Activated CD8-positive, alpha-beta memory T cell treated with anti-CD3 and anti-CD28 coated beads, Interleukin-2, amount 50 U/mL, for 24 hours (primary cell): Measurements from ENCODE around the gene HCN1.

Experiments
- DNase-seq: peaks from one replicate; pipeline ENCODE4 v3.0.0-alpha.2; 2020; ENCODE audit errors: extremely low read depth

The HCN1 gene

GRCh38 chr5:45696206-45696836, at the start of gene HCN1:
HCN1 (minus strand) TSS chr5:45696380.
- DNase-seq, result no peak

- no peak for DNase-seq
These were observed 44.9 kb upstream of the HCN1 start for GRCh38 chr5:45741110-45741509.

GRCh38 chr5:45737153-45737552, 41.0 kb upstream of the HCN1 start:
- no peak for DNase-seq

GRCh38 chr5:45725537-45725936, 29.4 kb upstream of the HCN1 start:
- no peak for DNase-seq

GRCh38 chr5:45697201-45697600, 1.0 kb upstream of the HCN1 start:
- no peak for DNase-seq

- DNase-seq, result no peak
These were observed 400 bp downstream of the HCN1 start for GRCh38 chr5:45695804-45696156.

- no peak for DNase-seq
These were observed 993 bp downstream of the HCN1 start for GRCh38 chr5:45694971-45695803.

GRCh38 chr5:45694255-45694814, 1.8 kb downstream of the HCN1 start:
- DNase-seq, result no peak

- no peak for DNase-seq
These were observed 3.7 kb downstream of the HCN1 start for GRCh38 chr5:45692481-45692880.

GRCh38 chr5:45691656-45692055, 4.5 kb downstream of the HCN1 start:
- DNase-seq, result no peak

- DNase-seq, result no peak
These were observed 8.5 kb downstream of the HCN1 start for GRCh38 chr5:45687701-45688100.

GRCh38 chr5:45686620-45687019, 9.6 kb downstream of the HCN1 start:
- DNase-seq, result no peak

GRCh38 chr5:45684118-45684517, 12.1 kb downstream of the HCN1 start:
- DNase-seq, result no peak

- no peak for DNase-seq
These were observed 15.2 kb downstream of the HCN1 start for GRCh38 chr5:45680950-45681349.

GRCh38 chr5:45677524-45677923, 18.7 kb downstream of the HCN1 start:
- DNase-seq, result no peak

GRCh38 chr5:45672271-45672670, 23.9 kb downstream of the HCN1 start:
- DNase-seq, result no peak

GRCh38 chr5:45648744-45649143, 47.4 kb downstream of the HCN1 start:
- no peak for DNase-seq

GRCh38 chr5:45643056-45643455, 53.1 kb downstream of the HCN1 start:
- DNase-seq, result no peak

GRCh38 chr5:45642370-45642769, 53.8 kb downstream of the HCN1 start:
- no peak for DNase-seq

- DNase-seq, result no peak
These were observed 57.1 kb downstream of the HCN1 start for GRCh38 chr5:45639040-45639439.

GRCh38 chr5:45627076-45627656, 69.0 kb downstream of the HCN1 start:
- DNase-seq, result no peak

GRCh38 chr5:45623832-45624231, 72.3 kb downstream of the HCN1 start:
- no peak for DNase-seq

- no peak for DNase-seq
These were observed 73.8 kb downstream of the HCN1 start for GRCh38 chr5:45622365-45622764.
